ENCODE results near the gene C12orf57.

The C12orf57 gene

DNA sequence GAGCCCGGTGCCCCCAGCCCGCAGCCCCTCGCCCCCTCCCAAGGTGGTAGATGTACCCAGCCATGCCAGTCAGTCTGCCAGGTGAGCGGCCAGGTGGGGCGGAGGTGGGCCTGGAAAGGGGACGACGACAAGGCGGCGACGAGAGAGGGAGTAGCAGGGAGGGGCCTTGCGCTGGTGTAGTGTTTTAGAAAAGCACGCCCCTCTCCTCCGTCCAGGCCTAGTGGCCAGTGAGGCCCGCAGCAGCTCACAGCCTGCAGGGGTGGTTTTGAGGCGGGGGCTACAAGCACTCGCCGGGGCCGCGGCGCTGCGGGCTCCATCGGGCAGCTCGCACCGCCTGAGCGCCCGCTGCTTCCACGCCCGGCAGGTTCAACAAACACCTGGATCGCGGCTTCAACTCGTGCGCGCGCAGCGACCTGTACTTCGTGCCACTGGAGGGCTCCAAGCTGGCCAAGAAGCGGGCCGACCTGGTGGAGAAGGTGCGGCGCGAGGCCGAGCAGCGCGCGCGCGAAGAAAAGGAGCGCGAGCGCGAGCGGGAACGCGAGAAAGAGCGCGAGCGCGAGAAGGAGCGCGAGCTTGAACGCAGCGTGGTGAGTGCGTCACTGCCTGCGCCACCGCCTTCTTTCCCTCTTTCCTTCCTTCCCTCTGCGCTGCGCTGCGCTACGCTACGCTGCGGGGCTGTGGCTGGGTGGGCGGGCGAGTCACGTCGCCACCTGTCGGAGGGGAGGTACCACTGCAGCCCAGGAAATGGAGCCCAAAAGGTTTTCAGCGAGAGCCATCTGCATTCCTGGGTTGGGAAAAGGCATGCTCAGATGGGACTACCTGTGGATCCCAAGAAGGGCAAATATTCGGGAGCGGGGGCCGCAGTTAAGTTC, 6.1 kb upstream of the C12orf57 start:
- H3K27me3 Mint-ChIP-seq, result no peaks in the 10 kb centered on the region
- peaks cover 38% of the 10 kb centered on the region for H3K36me3 Mint-ChIP-seq
- peaks cover 58% of the 10 kb centered on the region for H3K4me1 Mint-ChIP-seq

DNA sequence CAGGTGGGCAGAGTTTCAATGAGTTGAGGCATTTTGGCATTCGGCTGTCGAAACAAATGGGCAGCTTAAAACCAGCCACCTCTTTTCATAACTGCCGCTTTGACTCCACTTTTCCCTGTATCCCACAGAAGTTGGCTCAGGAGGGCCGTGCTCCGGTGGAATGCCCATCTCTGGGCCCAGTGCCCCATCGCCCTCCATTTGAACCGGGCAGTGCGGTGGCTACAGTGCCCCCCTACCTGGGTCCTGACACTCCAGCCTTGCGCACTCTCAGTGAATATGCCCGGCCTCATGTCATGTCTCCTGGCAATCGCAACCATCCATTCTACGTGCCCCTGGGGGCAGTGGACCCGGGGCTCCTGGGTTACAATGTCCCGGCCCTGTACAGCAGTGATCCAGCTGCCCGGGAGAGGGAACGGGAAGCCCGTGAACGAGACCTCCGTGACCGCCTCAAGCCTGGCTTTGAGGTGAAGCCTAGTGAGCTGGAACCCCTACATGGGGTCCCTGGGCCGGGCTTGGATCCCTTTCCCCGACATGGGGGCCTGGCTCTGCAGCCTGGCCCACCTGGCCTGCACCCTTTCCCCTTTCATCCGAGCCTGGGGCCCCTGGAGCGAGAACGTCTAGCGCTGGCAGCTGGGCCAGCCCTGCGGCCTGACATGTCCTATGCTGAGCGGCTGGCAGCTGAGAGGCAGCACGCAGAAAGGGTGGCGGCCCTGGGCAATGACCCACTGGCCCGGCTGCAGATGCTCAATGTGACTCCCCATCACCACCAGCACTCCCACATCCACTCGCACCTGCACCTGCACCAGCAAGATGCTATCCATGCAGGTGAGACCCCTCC, 5.2 kb upstream of the C12orf57 start:
- peaks cover 57% of the 10 kb centered on the region for H3K4me1 Mint-ChIP-seq
- H3K4me3 Mint-ChIP-seq, result peak overlapping the region; percentile 82
- peak overlapping the region; percentile 97 for H3K27ac Mint-ChIP-seq
- H3K36me3 Mint-ChIP-seq, result peaks cover 35% of the 10 kb centered on the region
- no peak for DNase-seq
- H3K9me3 Mint-ChIP-seq, result no peaks in the 10 kb centered on the region
- no peaks in the 10 kb centered on the region for H3K27me3 Mint-ChIP-seq
- CTCF ChIA-PET, result interaction anchor here (1.0 to 16.3 kb wide), 9 partner anchors 9 to 174 kb away, joined by 3 to 491 read pairs (median 5); no protein-coding TSS in a partner anchor

More for the DNA sequence above, 6.1 kb upstream of the C12orf57 start:
- Mint-ChIP-seq H3K4me3 (peak overlapping the region; percentile 82), H3K27ac (peak overlapping the region; percentile 97), H3K9me3 (no peaks in the 10 kb centered on the region)
- peak; percentile 95 for DNase-seq
- CTCF ChIA-PET, result interaction anchor here (0.6 to 16.3 kb wide), 12 partner anchors 9 to 175 kb away, joined by 3 to 491 read pairs (median 5); partner anchors contain the start of gene SPSB2

DNA sequence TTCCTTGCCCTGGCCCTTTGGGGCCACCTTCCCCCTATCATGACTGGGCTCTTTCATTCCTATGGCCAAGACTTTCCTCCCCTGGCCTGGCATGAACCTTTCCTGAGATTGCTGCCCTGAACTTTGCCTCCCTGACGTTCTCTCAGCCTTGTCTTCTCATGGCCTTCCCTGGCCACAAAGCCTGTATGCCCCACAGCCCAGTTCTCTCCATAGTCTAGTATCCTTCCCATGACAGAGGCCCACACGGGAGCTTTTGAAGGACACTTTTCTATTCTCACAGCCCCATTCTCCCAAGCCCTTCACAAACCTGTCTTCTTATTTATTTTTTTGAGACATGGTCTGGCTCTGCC, 4.7 kb upstream of the C12orf57 start:
- CTCF ChIA-PET, result interaction anchor here (0.8 to 16.3 kb wide), 4 partner anchors 10 to 22 kb away, joined by 3 to 491 read pairs (median 20); partner anchors contain the start of gene PTPN6
- Mint-ChIP-seq H3K36me3 (peaks cover 31% of the 10 kb centered on the region), H3K27me3 (no peaks in the 10 kb centered on the region), H3K9me3 (no peaks in the 10 kb centered on the region), H3K4me3 (peak overlapping the region; percentile 13), H3K27ac (peak overlapping the region; percentile 86), H3K4me1 (peaks cover 53% of the 10 kb centered on the region)
- no peak for DNase-seq

DNA sequence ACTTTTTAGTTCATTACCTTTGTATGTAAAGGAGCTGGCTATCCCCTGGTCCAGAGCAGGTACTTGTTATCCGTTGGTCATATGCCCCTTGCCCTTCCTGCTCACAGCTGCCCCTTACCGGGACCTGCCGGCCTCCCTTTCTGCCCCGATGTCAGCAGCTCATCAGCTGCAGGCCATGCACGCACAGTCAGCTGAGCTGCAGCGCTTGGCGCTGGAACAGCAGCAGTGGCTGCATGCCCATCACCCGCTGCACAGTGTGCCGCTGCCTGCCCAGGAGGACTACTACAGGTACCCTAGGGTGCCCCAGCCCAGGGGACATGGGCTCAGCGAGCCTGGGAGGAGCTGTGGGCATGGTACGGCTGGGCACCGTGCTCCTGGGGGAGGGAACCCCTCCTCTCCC, 2.6 kb upstream of the C12orf57 start:
- CTCF ChIA-PET, result interaction anchor here (16.3 kb wide), 1 partner anchor 20 kb away, joined by 491 read pairs; no protein-coding TSS in a partner anchor
- Mint-ChIP-seq H3K27ac (peak overlapping the region; percentile 49), H3K4me3 (no peak overlapping the region), H3K4me1 (peaks cover 51% of the 10 kb centered on the region), H3K9me3 (no peaks in the 10 kb centered on the region), H3K36me3 (peaks cover 16% of the 10 kb centered on the region), H3K27me3 (no peaks in the 10 kb centered on the region)
- DNase-seq, result no peak

DNA sequence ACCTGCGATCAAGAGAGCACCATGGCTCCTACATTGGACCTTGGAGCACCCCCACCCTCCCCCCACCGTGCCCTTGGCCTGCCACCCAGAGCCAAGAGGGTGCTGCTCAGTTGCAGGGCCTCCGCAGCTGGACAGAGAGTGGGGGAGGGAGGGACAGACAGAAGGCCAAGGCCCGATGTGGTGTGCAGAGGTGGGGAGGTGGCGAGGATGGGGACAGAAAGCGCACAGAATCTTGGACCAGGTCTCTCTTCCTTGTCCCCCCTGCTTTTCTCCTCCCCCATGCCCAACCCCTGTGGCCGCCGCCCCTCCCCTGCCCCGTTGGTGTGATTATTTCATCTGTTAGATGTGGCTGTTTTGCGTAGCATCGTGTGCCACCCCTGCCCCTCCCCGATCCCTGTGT, 2.0 kb upstream of the C12orf57 start:
- Mint-ChIP-seq H3K4me1 (peaks cover 50% of the 10 kb centered on the region), H3K27me3 (no peaks in the 10 kb centered on the region), H3K9me3 (no peaks in the 10 kb centered on the region), H3K27ac (peak overlapping the region; percentile 96), H3K36me3 (peaks cover 11% of the 10 kb centered on the region), H3K4me3 (no peak overlapping the region)
- CTCF ChIA-PET, result interaction anchor here (16.3 kb wide), 1 partner anchor 19 kb away, joined by 491 read pairs; no protein-coding TSS in a partner anchor
- DNase-seq, result no peak

DNA sequence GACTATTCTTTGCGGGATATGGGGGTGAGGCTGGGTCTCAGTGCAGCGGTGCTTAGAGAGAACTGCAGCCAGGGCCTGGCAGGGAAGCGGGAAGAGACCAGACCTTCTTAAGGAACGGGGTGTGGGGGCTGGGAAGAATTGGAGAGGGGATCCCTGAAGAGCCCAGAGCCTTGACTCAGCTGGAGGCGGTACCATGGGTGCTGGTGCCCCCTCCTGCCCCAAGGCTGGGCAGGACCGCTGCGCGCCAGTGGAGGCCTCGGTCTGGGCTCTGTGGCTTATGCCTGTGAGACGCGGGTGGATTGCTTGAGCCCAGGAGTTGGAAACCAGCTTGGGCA, 1.5 kb upstream of the C12orf57 start:
- DNase-seq, result no peak
- Mint-ChIP-seq H3K27ac (peak overlapping the region; percentile 96), H3K9me3 (no peaks in the 10 kb centered on the region), H3K4me3 (no peak overlapping the region), H3K27me3 (no peaks in the 10 kb centered on the region), H3K36me3 (peaks cover 10% of the 10 kb centered on the region), H3K4me1 (peaks cover 53% of the 10 kb centered on the region)
- CTCF ChIA-PET, result interaction anchor here (16.3 kb wide), 1 partner anchor 19 kb away, joined by 491 read pairs; no protein-coding TSS in a partner anchor

DNA sequence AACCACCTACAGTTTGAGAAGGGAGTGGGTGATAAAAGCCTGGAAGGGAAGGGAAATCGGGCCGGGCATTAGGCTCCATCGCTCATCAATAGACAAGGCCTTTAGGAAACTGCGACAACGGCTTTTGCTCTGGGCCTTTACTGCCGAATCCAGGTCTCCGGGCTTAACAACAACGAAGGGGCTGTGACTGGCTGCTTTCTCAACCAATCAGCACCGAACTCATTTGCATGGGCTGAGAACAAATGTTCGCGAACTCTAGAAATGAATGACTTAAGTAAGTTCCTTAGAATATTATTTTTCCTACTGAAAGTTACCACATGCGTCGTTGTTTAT, 467 bp upstream of the C12orf57 start:
- Mint-ChIP-seq H3K27ac (peak overlapping the region; percentile 96), H3K4me3 (peak overlapping the region; percentile 84), H3K9me3 (no peaks in the 10 kb centered on the region), H3K27me3 (no peaks in the 10 kb centered on the region), H3K36me3 (peaks cover 12% of the 10 kb centered on the region), H3K4me1 (peaks cover 60% of the 10 kb centered on the region)
- DNase-seq, result peak; percentile 89
- CTCF ChIA-PET, result interaction anchor here (0.7 to 16.3 kb wide), 15 partner anchors 9 to 169 kb away, joined by 3 to 491 read pairs (median 5); partner anchors contain the start of genes ATN1, LPCAT3 and SPSB2

DNA sequence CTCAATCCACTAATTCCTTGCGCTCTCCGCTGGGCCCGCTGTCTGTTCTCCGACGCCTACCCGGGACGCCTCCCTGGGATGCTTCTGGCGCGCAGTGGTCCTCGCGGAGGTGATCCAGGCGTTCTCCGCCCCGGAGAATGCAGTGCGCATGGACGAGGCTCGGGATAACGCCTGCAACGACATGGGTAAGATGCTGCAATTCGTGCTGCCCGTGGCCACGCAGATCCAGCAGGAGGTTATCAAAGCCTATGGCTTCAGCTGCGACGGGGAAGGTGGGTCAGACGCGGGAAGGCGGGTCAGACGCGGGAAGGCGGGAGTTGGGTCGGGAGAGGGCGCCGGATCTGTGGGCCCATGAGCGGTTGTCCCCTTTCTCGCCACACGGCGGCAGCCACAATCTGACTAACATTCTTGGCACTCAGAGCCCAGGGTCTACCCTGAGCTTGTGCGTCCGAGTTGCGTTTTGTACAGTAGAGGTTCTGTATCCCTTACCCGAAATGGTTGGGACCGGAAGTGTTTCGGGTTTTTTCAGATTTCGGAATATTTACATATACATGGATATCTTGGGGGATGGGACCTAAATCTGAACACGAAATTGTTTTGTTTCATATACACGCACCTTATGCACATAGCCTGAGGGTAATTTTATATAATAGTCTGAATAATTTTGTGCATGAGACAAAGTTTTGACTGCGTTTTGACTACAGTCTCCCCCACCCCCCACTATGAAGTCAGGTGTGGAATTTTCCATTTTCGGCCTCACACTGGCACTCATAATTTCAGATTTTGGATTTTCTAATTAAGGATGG, 762 bp downstream of the C12orf57 start:
- H3K9me3 Mint-ChIP-seq, result no peaks in the 10 kb centered on the region
- H3K36me3 Mint-ChIP-seq, result peaks cover 12% of the 10 kb centered on the region
- peak overlapping the region; percentile 84 for H3K4me3 Mint-ChIP-seq
- peak overlapping the region; percentile 96 for H3K27ac Mint-ChIP-seq
- DNase-seq, result peak; percentile 93
- H3K4me1 Mint-ChIP-seq, result peaks cover 67% of the 10 kb centered on the region
- CTCF ChIA-PET, result interaction anchor here (0.6 to 16.3 kb wide), 16 partner anchors 16 to 168 kb away, joined by 3 to 491 read pairs (median 6); partner anchors contain the start of genes ATN1, C1R and LPCAT3
- no peaks in the 10 kb centered on the region for H3K27me3 Mint-ChIP-seq

DNA sequence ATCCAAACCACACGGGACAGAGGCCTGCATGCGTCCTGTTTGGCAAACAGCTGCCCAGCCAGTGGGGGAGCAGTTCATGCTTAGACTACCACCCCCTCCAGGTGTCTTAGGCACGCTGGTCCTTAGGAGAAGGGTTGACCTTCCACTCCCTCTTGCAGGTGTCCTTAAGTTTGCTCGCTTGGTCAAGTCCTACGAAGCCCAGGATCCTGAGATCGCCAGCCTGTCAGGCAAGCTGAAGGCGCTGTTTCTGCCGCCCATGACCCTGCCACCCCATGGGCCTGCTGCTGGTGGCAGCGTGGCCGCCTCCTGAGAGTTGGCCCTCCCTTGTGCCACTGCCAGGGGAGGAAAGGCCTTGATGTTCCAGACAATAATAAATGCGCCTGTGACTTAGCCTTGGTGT, 1.8 kb downstream of the C12orf57 start:
- peaks cover 13% of the 10 kb centered on the region for H3K36me3 Mint-ChIP-seq
- CTCF ChIA-PET, result interaction anchor here (1.3 to 16.3 kb wide), 12 partner anchors 15 to 167 kb away, joined by 4 to 491 read pairs (median 8); partner anchors contain the start of genes ATN1, C1R, LPCAT3 and SPSB2
- peak overlapping the region; percentile 84 for H3K4me3 Mint-ChIP-seq

DNA sequence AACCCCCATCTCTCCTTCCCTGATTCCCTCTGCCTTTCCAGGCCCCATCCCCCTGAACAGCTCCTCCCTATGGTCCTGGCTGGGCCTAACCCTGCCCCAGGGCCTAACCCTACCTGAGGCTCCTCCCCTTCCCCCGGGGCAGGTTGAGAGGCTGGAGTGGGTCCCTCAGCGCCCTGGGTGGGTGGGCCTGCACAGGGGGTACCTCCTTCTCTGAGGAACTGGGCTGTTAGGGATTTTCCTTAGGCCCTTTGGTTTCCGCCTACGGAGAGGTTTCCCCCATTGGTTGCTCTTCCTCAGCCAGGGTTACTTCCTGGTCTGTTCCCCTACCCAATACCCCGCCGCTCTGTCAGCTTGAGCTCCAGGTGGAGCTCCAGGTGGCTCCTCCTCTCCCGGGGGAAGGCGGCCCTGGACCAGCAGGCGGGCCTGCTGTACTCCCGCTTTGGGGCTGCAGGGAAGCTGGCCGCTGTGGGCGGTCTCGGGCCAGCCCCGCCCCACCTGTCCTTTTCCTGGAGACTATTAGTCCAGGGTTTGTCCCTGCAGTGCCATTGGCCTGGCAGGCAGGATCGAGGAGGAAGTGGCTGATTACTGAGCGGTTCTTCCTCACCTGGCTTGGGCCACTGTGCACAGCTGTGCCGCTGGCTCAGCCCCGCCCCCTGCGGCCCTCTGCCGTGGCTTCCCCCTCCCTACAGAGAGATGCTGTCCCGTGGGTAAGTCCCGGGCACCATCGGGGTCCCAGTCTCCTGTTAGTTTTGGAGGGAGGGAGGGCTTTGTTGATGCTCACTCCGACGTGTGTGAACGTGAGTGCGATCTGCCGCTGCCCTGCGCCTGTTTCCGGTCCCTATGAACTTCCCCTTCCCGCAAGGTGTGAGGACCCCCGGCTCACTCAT, 2.5 kb downstream of the C12orf57 start:
- Mint-ChIP-seq H3K4me1 (peaks cover 82% of the 10 kb centered on the region), H3K27ac (peak overlapping the region; percentile 96), H3K36me3 (peaks cover 13% of the 10 kb centered on the region), H3K9me3 (no peaks in the 10 kb centered on the region), H3K4me3 (peak overlapping the region; percentile 84), H3K27me3 (no peaks in the 10 kb centered on the region)
- CTCF ChIA-PET, result interaction anchor here (1.0 to 16.3 kb wide), 10 partner anchors 8 to 166 kb away, joined by 3 to 491 read pairs (median 10); partner anchors contain the start of genes ATN1 and SPSB2
- peak; percentile 88 for DNase-seq

More for the DNA sequence above, 1.8 kb downstream of the C12orf57 start:
- peak overlapping the region; percentile 96 for H3K27ac Mint-ChIP-seq
- H3K9me3 Mint-ChIP-seq, result no peaks in the 10 kb centered on the region
- DNase-seq, result no peak
- peaks cover 77% of the 10 kb centered on the region for H3K4me1 Mint-ChIP-seq
- H3K27me3 Mint-ChIP-seq, result no peaks in the 10 kb centered on the region

DNA sequence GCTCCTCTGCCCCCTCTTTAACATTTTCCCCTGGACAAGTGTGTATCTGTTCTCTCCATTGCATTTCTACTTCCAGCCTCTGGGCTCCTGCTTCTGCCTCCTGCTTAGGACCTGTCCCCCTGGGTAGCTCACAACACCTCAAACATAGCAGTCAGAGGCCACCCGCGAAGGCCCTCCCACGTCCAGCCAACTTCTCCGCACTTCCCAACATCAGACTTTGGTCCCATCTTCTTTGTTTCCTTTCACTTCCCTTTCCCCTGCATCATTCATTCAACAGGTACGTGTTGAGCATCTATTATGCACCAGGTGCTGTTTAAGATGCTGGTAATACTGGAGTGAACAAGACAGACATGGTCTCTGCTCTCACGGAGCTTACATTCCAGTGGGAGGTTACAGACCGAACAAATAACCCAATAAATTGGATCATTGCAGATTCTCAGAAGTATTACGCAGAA, 3.1 kb downstream of the C12orf57 start:
- Mint-ChIP-seq H3K9me3 (no peaks in the 10 kb centered on the region), H3K36me3 (peaks cover 16% of the 10 kb centered on the region), H3K27me3 (no peaks in the 10 kb centered on the region), H3K4me1 (peaks cover 82% of the 10 kb centered on the region), H3K27ac (peak overlapping the region; percentile 96), H3K4me3 (peak overlapping the region; percentile 84)
- CTCF ChIA-PET, result interaction anchor here (1.0 to 16.3 kb wide), 8 partner anchors 9 to 165 kb away, joined by 3 to 491 read pairs (median 18); partner anchors contain the start of genes ATN1 and SPSB2
- no peak for DNase-seq

DNA sequence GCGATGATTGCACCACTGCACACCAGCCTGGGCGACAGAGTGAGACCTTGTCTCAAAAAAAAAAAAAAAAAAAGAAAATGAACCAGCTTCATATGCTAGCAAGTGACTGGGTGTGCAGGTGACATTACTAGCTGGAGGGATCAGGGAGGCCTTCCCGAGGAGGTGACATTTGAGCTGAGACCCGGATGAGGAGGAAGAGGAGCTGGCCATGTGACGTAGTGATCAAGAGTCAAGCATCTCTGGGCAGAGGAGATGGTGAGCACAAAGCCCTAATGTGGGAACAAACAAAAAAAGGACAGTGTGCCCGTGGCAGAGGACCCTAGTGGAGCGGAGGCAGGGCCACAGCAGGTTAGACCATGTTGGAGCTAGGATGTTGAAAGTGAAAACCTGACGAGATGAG, 3.8 kb downstream of the C12orf57 start:
- no peak for DNase-seq
- Mint-ChIP-seq H3K4me3 (peak overlapping the region; percentile 25), H3K36me3 (peaks cover 19% of the 10 kb centered on the region), H3K4me1 (peaks cover 76% of the 10 kb centered on the region), H3K27me3 (no peaks in the 10 kb centered on the region), H3K9me3 (no peaks in the 10 kb centered on the region), H3K27ac (peak overlapping the region; percentile 96)
- CTCF ChIA-PET, result interaction anchor here (1.0 to 16.3 kb wide), 5 partner anchors 10 to 161 kb away, joined by 3 to 491 read pairs (median 7); partner anchors contain the start of gene SPSB2
